Colonic mucosa (tissue), 4 donors: ENCODE results near the gene C1QC. TPM values are rescaled to one million over a fixed set of nuclear protein-coding genes. Genes with fewer than 3 reads are reported as not detected.

Source experiments
- DNase-seq: peaks from one replicate; pipeline ENCODE4 v3.0.0-alpha.2; 2020
- H3K27ac ChIP-seq: fragments of 200-600 bp; one replicate; pipeline ENCODE4 v1.8.0; 2021
- H3K27me3 ChIP-seq: fragments of 200-600 bp; one replicate; pipeline ENCODE4 v1.8.0; 2021
- H3K36me3 ChIP-seq: fragments of 200-600 bp; one replicate; pipeline ENCODE4 v1.8.0; 2021
- H3K4me1 ChIP-seq: fragments of 200-600 bp; one replicate; pipeline ENCODE4 v1.8.0; 2021; ENCODE audit warnings: mild to moderate bottlenecking
- H3K4me3 ChIP-seq: fragments of 200-600 bp; one replicate; pipeline ENCODE4 v1.8.0; 2021
- H3K9ac ChIP-seq, 2 donors: one replicate each; pipeline ENCODE4 v1.7.0; 2013; ENCODE audit warnings: control low read depth in 2 of 2, low read depth in 2 of 2, low read length in 2 of 2
- H3K9me3 ChIP-seq: fragments of 200-600 bp; one replicate; pipeline ENCODE4 v1.8.0; 2021
- CTCF ChIP-seq: fragments of 200-600 bp; IDR thresholded peaks from one replicate; pipeline ENCODE4 v1.8.0; 2022; ENCODE audit warnings: antibody characterized with exemption, mild to moderate bottlenecking
- intact Hi-C: fragments of 100-400 bp; cut with DNase I; formaldehyde crosslinking; loops from one replicate; pipeline ENCODE4 v1.14.1; 2022
- total RNA-seq, 2 donors: library from RNA; stranded (reverse); fragmentation: NEBNext Ultra II Directional in 1 of 2; extraction: Animal tissue kit (Norgen Biotek cat#: 25700) in 1 of 2; gene quantifications; one replicate each; pipeline ENCODE4 v1.2.1, GENCODE V29; 2021
- donor health status: healthy.
- donor health status: DM: no; HTN: no; CAD: no.
- donor health status: DM: no; HTN: no; CAD: no.

C1QC gene
- total RNA-seq, 2 donors from 2014 or later = 45.4 to 80.9 TPM

- H3K4me3 ChIP-seq = no peak overlapping the region
- intact Hi-C loops = no loop called here
- no peak for DNase-seq
- H3K9ac ChIP-seq = no peak overlapping the region
- H3K9me3 ChIP-seq = no peaks in the 10 kb centered on the region
- no peak for TF ChIP-seq CTCF
- no peaks in the 10 kb centered on the region for H3K36me3 ChIP-seq
- peaks cover 17% of the 10 kb centered on the region for H3K27me3 ChIP-seq
- no peak overlapping the region for H3K27ac ChIP-seq
- H3K4me1 ChIP-seq = no peaks in the 10 kb centered on the region
Observed at GRCh38 chr1:22618056-22618455, 25.4 kb upstream of the C1QC start.

GRCh38 chr1:22619252-22619651 is 24.2 kb upstream of the C1QC start:
- no peak overlapping the region for H3K9ac ChIP-seq
- H3K4me3 ChIP-seq = no peak overlapping the region
- no peak for TF ChIP-seq CTCF
- peaks cover 13% of the 10 kb centered on the region for H3K27me3 ChIP-seq
- no peaks in the 10 kb centered on the region for H3K9me3 ChIP-seq
- DNase-seq = no peak
- no peaks in the 10 kb centered on the region for H3K4me1 ChIP-seq
- intact Hi-C loops = no loop called here
- H3K36me3 ChIP-seq = no peaks in the 10 kb centered on the region
- H3K27ac ChIP-seq = no peak overlapping the region

GRCh38 chr1:22619798-22620197 is 23.6 kb upstream of the C1QC start:
- intact Hi-C loops = no loop called here
- TF ChIP-seq CTCF = no peak
- Histone ChIP-seq H3K27ac (no peak overlapping the region), H3K4me1 (no peaks in the 10 kb centered on the region), H3K9me3 (no peaks in the 10 kb centered on the region), H3K36me3 (no peaks in the 10 kb centered on the region), H3K9ac (no peak overlapping the region), H3K27me3 (peaks cover 13% of the 10 kb centered on the region), H3K4me3 (no peak overlapping the region)
- no peak for DNase-seq

GRCh38 chr1:22621761-22622160 is 21.7 kb upstream of the C1QC start:
- Histone ChIP-seq H3K27me3 (peaks cover 12% of the 10 kb centered on the region), H3K4me1 (no peaks in the 10 kb centered on the region), H3K27ac (no peak overlapping the region), H3K4me3 (no peak overlapping the region), H3K9me3 (no peaks in the 10 kb centered on the region), H3K9ac (no peak overlapping the region), H3K36me3 (no peaks in the 10 kb centered on the region)
- no peak for DNase-seq
- intact Hi-C loops = no loop called here
- TF ChIP-seq CTCF = no peak

GRCh38 chr1:22625262-22625925 is 18.0 kb upstream of the C1QC start:
- H3K4me1 ChIP-seq = no peaks in the 10 kb centered on the region
- no peak for DNase-seq
- no peaks in the 10 kb centered on the region for H3K9me3 ChIP-seq
- H3K27ac ChIP-seq = no peak overlapping the region
- intact Hi-C loops = no loop called here
- H3K27me3 ChIP-seq = peaks cover 8% of the 10 kb centered on the region
- H3K36me3 ChIP-seq = no peaks in the 10 kb centered on the region
- no peak overlapping the region for H3K9ac ChIP-seq
- TF ChIP-seq CTCF = no peak
- H3K4me3 ChIP-seq = no peak overlapping the region
